A673 (cell line): ENCODE measurements around the gene CDC42BPG.

ENCODE experiments used
- CTCF ChIP-seq: fragments of 300-800, 200-600 bp; sonication (generic); conservative IDR thresholded peaks from 2 replicates; pipeline ENCODE4 v1.5.1; 2017; ENCODE audit warnings: low read depth, mild to moderate bottlenecking, antibody characterized with exemption, low read length, moderate library complexity, mixed read lengths
- EZH2 ChIP-seq: fragments of 200-600 bp; sonication (generic); IDR thresholded peaks from 2 replicates; pipeline ENCODE4 v1.6.1; 2017; ENCODE audit warnings: borderline replicate concordance, low read depth, mild to moderate bottlenecking, mixed read lengths, antibody characterized with exemption, low read length; ENCODE audit not compliant: poor library complexity, severe bottlenecking

- TF ChIP-seq CTCF (peak; percentile 88), EZH2 (no peak)
Observed at GRCh38 chr11:64787526-64788320, 56.7 kb downstream of the CDC42BPG start.
